ENCODE results near the gene TARDBP.

DNA sequence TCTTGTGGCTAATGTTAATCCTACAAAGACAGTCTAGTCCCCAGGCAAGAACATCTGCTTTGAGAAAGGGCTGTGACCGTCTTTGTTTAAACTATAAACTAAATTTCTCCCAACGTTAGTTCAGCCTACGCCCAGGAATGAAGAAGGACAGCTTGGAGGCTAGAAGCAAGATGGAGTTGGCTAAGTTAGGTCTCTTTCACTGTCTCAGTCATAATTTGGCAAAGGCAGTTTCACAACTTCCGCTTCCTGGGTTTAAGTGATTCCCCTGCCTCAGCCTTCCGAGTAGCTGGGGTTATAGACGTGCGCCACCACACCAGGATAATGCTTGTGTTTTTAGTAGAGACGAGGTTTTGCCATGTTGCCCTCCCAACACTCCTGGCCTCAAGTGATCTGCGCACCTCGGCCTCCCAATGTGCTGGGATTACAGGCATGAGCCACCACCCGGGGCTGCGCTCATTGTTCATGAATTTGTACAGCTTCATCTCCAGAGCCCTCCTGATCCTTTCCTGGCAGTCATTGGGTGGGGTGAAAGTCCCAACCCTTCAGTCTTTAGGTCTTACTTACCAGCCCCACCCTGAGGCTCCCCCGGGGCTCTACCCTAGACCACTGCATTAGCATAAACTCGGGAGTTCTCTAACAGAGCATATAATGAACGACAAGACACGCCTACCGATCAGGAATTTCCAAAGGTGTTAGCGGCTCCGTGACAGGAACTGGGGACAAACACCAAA, 39.5 kb downstream of the TARDBP start:
- TF ChIP-seq, protein P1, sequence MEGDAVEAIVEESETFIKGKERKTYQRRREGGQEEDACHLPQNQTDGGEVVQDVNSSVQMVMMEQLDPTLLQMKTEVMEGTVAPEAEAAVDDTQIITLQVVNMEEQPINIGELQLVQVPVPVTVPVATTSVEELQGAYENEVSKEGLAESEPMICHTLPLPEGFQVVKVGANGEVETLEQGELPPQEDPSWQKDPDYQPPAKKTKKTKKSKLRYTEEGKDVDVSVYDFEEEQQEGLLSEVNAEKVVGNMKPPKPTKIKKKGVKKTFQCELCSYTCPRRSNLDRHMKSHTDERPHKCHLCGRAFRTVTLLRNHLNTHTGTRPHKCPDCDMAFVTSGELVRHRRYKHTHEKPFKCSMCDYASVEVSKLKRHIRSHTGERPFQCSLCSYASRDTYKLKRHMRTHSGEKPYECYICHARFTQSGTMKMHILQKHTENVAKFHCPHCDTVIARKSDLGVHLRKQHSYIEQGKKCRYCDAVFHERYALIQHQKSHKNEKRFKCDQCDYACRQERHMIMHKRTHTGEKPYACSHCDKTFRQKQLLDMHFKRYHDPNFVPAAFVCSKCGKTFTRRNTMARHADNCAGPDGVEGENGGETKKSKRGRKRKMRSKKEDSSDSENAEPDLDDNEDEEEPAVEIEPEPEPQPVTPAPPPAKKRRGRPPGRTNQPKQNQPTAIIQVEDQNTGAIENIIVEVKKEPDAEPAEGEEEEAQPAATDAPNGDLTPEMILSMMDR (IDR thresholded peaks at IDR 0.05) = no peak
- TF ChIP-seq POLR2A (IDR thresholded peaks at IDR 0.05) = no peak

All from esophagus squamous epithelium (tissue), 4 donors.